Measurements from ENCODE around the gene GRID1. TPM values are rescaled to one million over a fixed set of nuclear protein-coding genes. Genes with fewer than 3 reads are reported as not detected.

GRID1 gene
- total and polyA plus RNA-seq, 9 of the 15 experiments (the other 6 are each of a cell fraction or from before 2014, with no cell fraction given): 0.01 to 7.2 (median 1.2) TPM

DNA sequence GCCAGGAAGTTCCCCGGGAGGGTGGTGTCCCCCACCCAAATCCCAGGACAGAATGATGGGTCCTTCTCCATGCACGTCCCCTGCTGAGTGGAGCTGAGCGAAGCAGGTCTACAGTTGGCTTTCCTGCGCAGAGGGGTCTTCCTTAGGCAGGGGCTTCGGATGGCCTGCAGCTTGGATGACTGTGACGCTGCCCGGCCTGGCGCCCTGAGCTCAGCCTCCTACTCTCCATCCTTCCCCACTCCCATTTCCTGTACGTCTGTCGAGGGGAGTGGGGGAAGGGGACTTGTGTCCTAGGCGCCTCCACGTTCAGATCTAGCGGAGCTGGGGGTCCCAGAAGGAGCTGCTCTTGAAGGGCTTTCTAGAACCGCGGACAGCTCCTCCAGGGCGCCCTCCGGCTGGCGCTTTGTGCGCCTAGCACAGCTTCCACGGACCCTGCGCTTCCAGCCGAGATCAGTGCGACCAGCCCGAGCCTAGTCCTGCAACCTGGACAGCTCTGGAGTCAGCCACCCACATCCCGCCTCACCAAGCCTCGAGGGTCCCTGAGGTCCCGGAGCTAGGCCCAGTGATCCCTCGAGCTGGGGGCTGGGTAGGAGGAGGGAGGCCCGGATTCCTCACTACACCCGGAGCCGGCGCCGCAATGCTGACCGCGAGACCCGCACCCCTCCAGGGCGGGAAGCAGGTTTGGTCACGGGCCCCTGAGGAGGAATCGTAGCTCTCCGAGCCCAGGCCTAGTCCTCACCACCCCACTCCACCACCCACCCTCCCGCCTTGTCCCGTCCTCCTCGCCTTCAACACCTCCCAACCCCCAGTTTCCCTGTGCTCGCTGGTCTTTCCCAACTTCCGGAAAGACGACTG is 1.9 kb downstream of the GRID1 start:
- Histone ChIP-seq H3K27me3 (ENCODE audit: control insufficient read depth in 2 of 2, insufficient read depth in 2 of 2, low read length in 2 of 2) (peaks cover 4 to 41% of the 10 kb centered on the region in 2 experiments; a peak in 3 of 5 replicates), H3K9me1 (ENCODE audit: control insufficient read depth, insufficient read depth, low read length) (no peaks in the 10 kb centered on the region), H2AFZ (ENCODE audit: low read depth, low read length) (no peak overlapping the region), H3K4me2 (ENCODE audit: insufficient read depth, low read length) (no peak overlapping the region), H3K4me1 (replicated peaks in 1 of 2; ENCODE audit: control insufficient read depth in 2 of 2, insufficient read depth in 2 of 2, low read length in 2 of 2) (peaks cover 0 to 23% of the 10 kb centered on the region in 2 experiments; a peak in 2 of 5 replicates), H4K20me1 (replicated peaks; ENCODE audit: control insufficient read depth, insufficient read depth, low read length) (no peaks in the 10 kb centered on the region), H3K4me3 (no peak overlapping the region), H3K79me2 (ENCODE audit: control insufficient read depth, insufficient read depth, low read length) (no peaks in the 10 kb centered on the region), H3K36me3 (ENCODE audit: control insufficient read depth, insufficient read depth, low read length) (no peaks in the 10 kb centered on the region), H3K27ac (ENCODE audit: extremely low read depth, low read depth, low read length) (no peak overlapping the region), H3K9ac (ENCODE audit: insufficient read depth in 1 of 2, low read depth in 2 of 2, low read length in 2 of 2) (no peak overlapping the region), H3K9me3 (replicated peaks; ENCODE audit: control insufficient read depth, insufficient read depth, low read depth, low read length) (no peaks in the 10 kb centered on the region)
- in situ Hi-C loops (cut with MboI) (no loop called here), intact Hi-C loops (cut with micrococcal nuclease) (no loop called here)
- TF ChIP-seq, protein P1, sequence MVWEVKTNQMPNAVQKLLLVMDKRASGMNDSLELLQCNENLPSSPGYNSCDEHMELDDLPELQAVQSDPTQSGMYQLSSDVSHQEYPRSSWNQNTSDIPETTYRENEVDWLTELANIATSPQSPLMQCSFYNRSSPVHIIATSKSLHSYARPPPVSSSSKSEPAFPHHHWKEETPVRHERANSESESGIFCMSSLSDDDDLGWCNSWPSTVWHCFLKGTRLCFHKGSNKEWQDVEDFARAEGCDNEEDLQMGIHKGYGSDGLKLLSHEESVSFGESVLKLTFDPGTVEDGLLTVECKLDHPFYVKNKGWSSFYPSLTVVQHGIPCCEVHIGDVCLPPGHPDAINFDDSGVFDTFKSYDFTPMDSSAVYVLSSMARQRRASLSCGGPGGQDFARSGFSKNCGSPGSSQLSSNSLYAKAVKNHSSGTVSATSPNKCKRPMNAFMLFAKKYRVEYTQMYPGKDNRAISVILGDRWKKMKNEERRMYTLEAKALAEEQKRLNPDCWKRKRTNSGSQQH (CRISPR knock-in tag; IDR thresholded peaks at IDR 0.05): no peak
- TF ChIP-seq KAT2B (IDR thresholded peaks at IDR 0.05; ENCODE audit: low read depth, low read length): no peak
- no peak for TF ChIP-seq EP400 (IDR thresholded peaks at IDR 0.05)
- no peak for TF ChIP-seq JUN (IDR thresholded peaks at IDR 0.05; ENCODE audit: borderline replicate concordance, low read depth, low read length)
- no peak for TF ChIP-seq JUN (CRISPR knock-in tag; IDR thresholded peaks at IDR 0.05; ENCODE audit: borderline replicate concordance)
- TF ChIP-seq HMG20A (CRISPR knock-in tag; conservative IDR thresholded peaks at IDR 0.05): no peak
- TF ChIP-seq MTA2 (IDR thresholded peaks at IDR 0.05; ENCODE audit: low read depth): no peak
- no peak for TF ChIP-seq HEY1 (CRISPR knock-in tag; IDR thresholded peaks at IDR 0.05; ENCODE audit: borderline replicate concordance)
- TF ChIP-seq ZNF253 (CRISPR knock-in tag; conservative IDR thresholded peaks at IDR 0.05): no peak
- TF ChIP-seq ZFPM2 (CRISPR knock-in tag; IDR thresholded peaks at IDR 0.05): no peak
- TF ChIP-seq CLOCK (CRISPR knock-in tag; IDR thresholded peaks at IDR 0.05; ENCODE audit: borderline replicate concordance): no peak
- TF ChIP-seq ZNF384 (IDR thresholded peaks at IDR 0.05; ENCODE audit: low read depth, low read length): no peak
- WGBS (ENCODE audit: insufficient coverage, low coverage, missing lambda C conversion rate): 24% methylated on average over 20 of the region's 46 CpGs
- ATAC-seq (no peak), DNase-seq (ENCODE audit: extremely low read depth in 1 of 4, low spot score in 3 of 4) (no peak), FAIRE-seq (no peak)
- POLR2A ChIA-PET: interaction anchor here (0.6 kb wide), 1 partner anchor 1732 kb away, joined by 3 read pairs; no protein-coding TSS in a partner anchor
- CTCF ChIA-PET (ENCODE audit: low intra/inter-chr PET ratio): no interaction called here
- no TSS peak for BruUV-seq (replicated peaks)
